Activated naive CD4-positive, alpha-beta T cell treated with anti-CD3 and anti-CD28 coated beads, Interleukin-2, amount 50 U/mL, for 16 hours (primary cell): ENCODE measurements around the gene PCDHGA2.
"Not testable (repeated sequence)": the region's sequence is repeated elsewhere in the genome, so short reads cannot be mapped to it uniquely, and the experiment has no call there.

ENCODE experiments used
- DNase-seq: peaks from one replicate; pipeline ENCODE4 v3.0.0-alpha.2; 2020

The PCDHGA2 gene

DNA sequence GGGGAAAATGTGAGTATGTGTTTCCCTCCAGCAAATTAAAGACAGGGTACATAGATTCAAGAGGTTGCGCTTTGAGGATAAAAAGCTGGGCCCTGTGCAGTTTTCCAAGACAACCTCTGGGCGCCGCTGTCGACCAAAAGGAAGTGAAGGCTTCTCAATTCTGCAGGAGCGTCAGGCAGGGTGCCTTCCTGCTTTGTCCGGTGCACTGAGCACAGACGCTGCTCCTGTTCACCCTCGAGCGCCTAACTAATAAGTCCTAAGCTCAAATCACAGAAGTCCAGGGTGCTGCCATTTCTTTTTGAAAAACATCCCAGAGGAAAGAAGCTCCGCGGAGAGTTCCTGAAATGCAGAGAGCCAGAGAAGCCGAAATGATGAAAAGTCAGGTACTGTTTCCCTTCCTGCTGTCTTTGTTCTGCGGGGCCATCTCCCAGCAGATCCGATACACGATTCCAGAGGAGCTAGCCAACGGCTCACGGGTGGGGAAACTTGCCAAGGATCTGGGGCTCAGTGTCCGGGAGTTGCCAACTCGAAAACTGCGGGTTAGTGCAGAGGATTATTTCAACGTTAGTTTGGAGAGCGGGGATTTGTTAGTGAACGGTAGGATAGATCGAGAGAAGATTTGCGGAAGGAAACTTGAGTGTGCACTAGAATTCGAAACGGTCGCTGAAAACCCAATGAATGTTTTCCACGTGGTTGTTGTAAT is 11.5 kb downstream of the PCDHGA2 start, which contains the start of gene PCDHGB1:
Gene PCDHGB1 (plus strand): TSS at position 183 of the 703 bp plus-strand sequence. CDS start 162 bp downstream, at position 345.
- DNase-seq, result no peak

GRCh38 chr5:141351591-141351990 is 13.0 kb downstream of the PCDHGA2 start:
- no peak for DNase-seq

GRCh38 chr5:141354900-141355469 is 16.4 kb downstream of the PCDHGA2 start, which contains the start of gene PCDHGA4:
TSS of gene PCDHGA4 (plus strand) at chr5:141355021. CDS start at chr5:141355108, 87 bp downstream.
- no peak for DNase-seq

DNA sequence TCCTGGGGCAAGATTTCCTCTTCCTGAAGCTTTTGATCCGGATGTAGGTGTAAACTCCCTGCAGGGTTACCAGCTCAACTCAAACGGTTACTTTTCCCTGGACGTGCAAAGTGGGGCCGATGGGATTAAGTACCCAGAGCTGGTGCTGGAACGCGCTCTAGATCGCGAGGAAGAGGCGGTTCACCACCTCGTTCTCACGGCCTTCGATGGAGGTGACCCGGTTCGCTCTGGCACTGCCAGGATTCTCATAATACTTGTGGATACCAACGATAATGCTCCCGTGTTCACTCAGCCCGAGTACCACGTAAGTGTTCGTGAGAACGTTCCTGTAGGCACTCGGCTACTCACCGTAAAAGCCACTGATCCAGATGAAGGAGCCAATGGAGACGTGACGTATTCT is 17.1 kb downstream of the PCDHGA2 start:
- no peak for DNase-seq

- DNase-seq, result no peak
Observed at GRCh38 chr5:141356133-141356532, 17.6 kb downstream of the PCDHGA2 start.

DNA sequence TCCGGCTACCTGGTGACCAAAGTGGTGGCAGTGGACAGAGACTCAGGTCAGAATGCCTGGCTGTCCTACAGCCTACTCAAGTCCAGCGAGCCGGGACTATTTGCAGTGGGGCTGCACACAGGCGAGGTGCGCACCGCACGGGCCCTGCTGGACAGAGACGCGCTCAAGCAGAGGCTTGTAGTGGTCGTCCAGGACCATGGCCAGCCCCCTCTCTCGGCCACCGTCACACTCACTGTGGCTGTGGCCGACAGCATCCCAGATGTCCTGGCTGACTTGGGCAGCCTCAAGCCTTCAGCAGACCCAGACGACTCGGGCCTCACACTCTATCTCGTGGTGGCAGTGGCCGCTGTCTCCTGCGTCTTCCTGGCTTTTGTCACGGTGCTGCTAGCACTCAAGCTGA is 18.4 kb downstream of the PCDHGA2 start:
- no peak for DNase-seq

GRCh38 chr5:141359790-141360426 is 21.3 kb downstream of the PCDHGA2 start, which contains the start of gene PCDHGB2:
TSS of gene PCDHGB2 (plus strand) at chr5:141359994. CDS start at chr5:141360136, 142 bp downstream.
- DNase-seq, result no peak

DNA sequence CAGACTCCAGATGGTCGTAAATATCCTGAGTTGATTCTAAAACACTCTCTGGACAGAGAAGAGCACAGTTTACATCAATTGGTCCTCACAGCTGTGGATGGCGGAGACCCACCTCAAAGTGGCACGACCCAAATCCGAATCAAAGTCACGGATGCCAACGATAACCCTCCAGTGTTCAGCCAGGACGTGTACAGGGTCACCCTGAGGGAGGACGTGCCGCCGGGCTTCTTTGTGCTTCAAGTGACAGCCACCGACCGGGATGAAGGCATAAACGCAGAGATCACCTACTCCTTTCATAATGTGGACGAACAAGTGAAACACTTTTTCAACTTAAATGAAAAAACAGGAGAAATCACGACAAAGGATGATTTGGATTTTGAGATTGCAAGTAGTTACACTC is 22.1 kb downstream of the PCDHGA2 start:
- no peak for DNase-seq

GRCh38 chr5:141362719-141363118 is 24.2 kb downstream of the PCDHGA2 start:
- no peak for DNase-seq

- DNase-seq, result no peak
Observed at GRCh38 chr5:141363952-141364660, 25.5 kb downstream of the PCDHGA2 start, which contains the start of gene PCDHGA5. TSS of gene PCDHGA5 (plus strand) at chr5:141364162. CDS start at chr5:141364331, 169 bp downstream.

- DNase-seq, result no peak
Observed at GRCh38 chr5:141366016-141366896, 27.7 kb downstream of the PCDHGA2 start.

DNA sequence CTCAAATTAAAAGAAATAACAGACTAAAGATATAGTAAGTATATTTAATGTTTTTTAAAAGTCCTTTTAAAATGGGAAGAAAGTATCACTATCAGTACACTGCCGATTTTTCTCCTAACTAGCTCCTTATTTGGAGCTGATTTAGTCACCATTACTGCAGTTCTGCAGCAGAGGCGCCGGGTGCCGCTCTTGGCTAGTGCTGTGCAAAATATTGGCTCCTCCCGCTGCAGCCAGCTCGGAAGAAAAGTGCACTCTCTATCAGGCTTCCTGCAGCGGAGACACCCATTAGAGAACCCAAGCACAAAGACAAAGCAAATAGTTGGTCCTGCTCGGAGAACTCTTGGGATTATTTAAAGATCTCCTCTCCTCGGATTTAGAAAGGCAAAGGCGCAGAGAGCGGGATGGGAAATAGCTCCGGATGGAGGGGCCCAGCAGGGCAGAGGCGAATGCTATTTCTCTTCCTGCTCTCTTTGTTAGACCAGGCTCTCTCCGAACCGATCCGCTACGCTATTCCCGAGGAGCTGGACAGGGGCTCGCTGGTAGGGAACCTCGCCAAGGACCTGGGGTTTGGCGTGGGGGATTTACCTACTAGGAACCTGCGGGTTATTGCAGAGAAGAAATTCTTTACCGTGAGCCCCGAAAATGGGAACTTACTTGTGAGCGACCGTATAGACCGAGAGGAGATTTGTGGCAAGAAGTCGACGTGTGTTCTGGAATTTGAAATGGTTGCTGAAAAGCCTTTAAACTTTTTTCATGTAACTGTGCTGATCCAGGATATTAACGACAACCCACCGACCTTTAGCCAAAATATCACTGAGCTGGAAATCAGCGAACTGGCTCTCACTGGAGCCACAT is 31.7 kb downstream of the PCDHGA2 start, which contains the start of gene PCDHGB3:
Gene PCDHGB3 (plus strand): TSS at position 249 of the 855 bp plus-strand sequence. CDS start 153 bp downstream, at position 402.
- no peak for DNase-seq

- DNase-seq, result no peak
Observed at GRCh38 chr5:141371572-141372475, 33.3 kb downstream of the PCDHGA2 start.

- no peak for DNase-seq
Observed at GRCh38 chr5:141373673-141374317, 35.2 kb downstream of the PCDHGA2 start, which contains the start of gene PCDHGA6. TSS of gene PCDHGA6 (plus strand) at chr5:141373891. CDS start at chr5:141374084, 193 bp downstream.

DNA sequence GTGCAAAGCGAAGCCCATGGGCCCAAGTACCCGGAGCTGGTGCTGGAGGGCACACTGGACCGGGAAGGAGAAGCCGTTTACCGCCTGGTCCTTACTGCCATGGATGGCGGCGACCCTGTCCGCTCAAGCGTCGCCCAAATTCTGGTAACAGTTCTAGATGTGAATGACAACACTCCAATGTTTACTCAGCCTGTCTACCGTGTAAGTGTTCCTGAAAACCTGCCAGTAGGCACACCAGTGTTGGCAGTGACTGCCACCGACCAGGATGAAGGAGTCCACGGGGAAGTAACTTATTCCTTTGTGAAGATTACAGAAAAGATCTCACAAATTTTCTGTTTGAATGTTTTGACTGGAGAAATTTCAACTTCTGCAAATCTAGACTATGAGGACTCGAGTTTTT is 36.1 kb downstream of the PCDHGA2 start:
- no peak for DNase-seq

- not testable (repeated sequence) for DNase-seq
Observed at GRCh38 chr5:141375444-141376155, 37.0 kb downstream of the PCDHGA2 start.

DNA sequence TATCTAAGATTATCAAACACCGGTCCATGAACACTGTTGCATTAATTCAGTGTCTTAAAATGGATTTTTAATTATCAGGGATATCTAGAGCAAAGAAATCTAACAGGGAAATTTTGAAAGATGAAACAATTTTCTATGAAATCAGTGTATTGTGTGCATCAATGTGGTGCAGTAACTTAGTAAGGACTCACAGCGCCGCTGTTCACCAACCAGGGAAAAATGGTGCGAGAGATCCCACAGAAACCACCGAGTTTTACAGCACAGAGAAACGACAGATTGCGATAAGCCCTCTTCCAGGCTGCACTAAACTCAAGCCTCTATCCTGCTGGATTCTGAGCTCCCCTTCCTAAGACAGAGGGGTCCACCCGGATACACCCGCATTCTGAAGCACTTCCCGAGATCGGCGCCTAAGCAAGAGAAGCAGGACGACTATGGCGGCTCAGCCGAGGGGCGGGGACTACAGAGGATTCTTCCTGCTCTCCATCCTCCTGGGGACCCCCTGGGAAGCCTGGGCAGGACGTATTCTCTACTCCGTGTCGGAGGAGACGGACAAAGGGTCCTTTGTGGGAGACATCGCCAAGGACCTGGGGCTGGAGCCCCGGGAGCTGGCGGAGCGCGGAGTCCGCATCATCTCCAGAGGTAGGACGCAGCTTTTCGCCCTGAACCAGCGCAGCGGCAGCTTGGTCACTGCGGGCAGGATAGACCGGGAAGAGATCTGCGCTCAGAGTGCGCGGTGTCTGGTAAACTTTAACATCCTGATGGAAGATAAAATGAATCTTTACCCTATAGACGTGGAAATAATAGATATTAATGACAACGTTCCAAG is 44.1 kb downstream of the PCDHGA2 start, which contains the start of gene PCDHGA7:
Gene PCDHGA7 (plus strand): TSS at position 274 of the 826 bp plus-strand sequence. CDS start 158 bp downstream, at position 432.
- DNase-seq, result no peak
